Stimulated activated CD8-positive, alpha-beta memory T cell treated with anti-CD3 and anti-CD28 coated beads, Interleukin-4, amount 100 ng/mL, for 4 hours (primary cell): ENCODE results near the gene CD4.
"Not testable (repeated sequence)": the region's sequence is repeated elsewhere in the genome, so short reads cannot be mapped to it uniquely, and the experiment has no call there.

Experiments
- DNase-seq, 2 donors: peaks; one replicate each; pipeline ENCODE4 v3.0.0-alpha.2; 2020; ENCODE audit warnings: low read depth in 2 of 2, low spot score in 1 of 2

CD4 gene

GRCh38 chr12:6788972-6789924, at the start of gene CD4:
Gene CD4, plus strand, starts transcription at chr12:6789528. Its CDS starts 10,611 bp downstream, at chr12:6800139.
- DNase-seq: no peak

DNA sequence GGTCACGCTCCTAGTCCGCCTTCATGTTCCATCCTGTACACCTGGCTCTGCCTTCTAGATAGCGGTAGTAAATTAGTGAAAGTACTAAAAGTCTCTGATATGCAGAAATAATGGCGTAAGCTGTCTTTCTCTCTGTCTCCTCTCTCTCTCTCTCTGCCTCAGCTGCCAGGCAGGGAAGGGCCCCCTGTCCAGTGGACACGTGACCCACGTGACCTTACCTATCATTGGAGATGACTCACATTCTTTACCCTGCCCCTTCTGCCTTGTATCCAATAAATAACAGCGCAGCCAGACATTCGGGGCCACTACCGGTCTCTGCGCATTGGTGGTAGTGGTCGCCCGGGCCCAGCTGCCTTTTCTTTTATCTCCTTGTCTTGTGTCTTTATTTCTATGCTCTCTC, 47.2 kb upstream of the CD4 start:
- DNase-seq: not testable (repeated sequence)

- no peak for DNase-seq
These were observed 46.5 kb upstream of the CD4 start for GRCh38 chr12:6742834-6743233.

- not testable (repeated sequence) for DNase-seq
These were observed 46.0 kb upstream of the CD4 start for GRCh38 chr12:6743300-6743699.

- DNase-seq: no peak
These were observed 43.4 kb upstream of the CD4 start for GRCh38 chr12:6745741-6746525.

GRCh38 chr12:6747216-6747615, 42.1 kb upstream of the CD4 start:
- DNase-seq: no peak

DNA sequence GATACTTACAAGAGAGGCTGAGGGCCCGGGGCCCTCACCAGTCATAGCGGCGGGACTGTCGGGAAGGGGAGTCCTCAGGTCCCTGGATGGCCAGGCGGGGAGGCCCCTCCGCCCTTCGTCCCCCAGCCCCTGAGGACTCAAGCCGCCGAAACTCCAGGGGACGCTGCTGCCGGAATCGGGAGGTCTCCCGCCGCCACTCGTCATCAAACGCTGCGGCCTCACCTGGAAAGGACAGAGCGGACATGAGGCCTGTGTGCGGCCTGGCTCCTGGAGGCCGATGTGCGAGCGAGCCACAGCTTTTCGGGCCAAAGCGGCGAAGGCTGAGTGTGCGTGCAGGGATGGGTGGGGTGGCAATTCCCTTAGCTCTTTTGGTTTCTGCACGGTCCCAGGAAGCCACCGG, 40.6 kb upstream of the CD4 start:
- no peak for DNase-seq

DNA sequence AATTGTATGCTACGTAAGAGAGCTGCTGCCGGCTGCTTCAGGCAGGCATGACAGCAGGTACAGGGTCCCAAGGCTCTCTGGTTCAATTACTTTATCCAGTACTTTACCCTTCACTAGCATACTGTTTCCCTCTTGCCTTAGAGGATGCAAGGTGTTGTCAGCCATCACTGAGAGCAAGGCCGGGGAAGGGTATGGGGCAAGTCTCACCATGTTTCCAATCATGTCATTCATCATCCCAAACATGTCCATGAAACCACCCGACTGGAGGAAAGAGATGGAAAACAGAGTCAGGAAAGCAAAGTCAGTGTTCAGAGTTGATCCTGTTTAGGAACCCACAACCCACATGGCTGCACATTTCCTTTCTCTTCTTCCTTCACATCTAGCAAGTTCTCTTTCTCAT, 38.8 kb upstream of the CD4 start:
- DNase-seq: no peak

DNA sequence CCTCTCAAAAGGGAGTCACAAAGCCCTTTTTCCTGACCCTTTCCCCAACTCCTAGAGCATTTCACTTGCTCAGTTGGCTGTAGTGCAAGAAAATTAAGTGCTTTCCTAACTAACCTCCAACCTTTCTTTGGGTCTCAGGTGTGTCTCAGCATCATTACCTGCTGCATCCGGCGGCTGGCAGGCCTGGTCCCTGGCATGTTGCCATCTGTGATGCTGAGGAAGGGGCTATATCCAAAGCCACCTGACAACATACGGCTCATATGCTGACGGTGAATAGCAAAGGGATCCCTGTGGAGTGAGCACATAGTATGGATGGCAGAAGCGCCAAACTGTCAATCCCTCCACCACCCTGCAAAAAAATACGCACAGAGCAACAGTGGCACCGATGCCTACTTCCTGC, 37.6 kb upstream of the CD4 start:
- no peak for DNase-seq

DNA sequence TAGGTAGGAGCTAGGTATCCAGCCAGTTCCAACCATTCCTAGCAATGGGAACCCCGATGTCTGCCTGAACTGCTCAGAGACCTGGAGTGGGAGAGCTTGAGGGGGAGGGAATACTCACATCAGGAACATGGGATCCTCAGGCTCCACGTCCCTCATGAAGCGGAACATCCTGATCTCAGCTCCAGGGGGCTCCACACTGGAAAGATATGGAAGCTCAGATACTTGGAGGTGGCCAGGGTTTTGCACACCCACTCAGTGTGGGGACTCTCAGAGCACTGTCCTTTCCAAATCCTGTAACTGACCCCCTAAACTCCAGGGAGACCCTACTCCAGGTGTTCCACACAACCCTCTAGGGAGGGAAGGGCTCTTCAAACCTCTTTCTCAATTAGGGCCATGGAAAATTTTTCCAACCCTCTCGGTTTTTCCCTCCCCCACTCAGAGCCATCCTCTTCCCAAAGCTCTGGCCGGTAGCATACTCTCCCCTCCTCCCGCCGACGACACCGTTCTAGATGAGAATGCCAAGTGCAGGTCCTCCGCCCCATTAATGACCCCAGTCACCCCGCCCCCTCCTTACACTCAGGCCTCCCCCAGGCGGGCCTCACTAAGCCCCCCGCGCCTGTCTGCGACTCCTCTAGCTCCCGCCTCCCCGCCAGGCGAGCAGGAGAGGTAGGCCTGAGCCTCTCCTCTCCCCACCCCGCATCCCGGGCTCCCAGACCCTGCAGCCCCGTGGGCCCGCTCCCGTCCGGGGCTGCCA, 37.0 kb upstream of the CD4 start:
- no peak for DNase-seq

DNA sequence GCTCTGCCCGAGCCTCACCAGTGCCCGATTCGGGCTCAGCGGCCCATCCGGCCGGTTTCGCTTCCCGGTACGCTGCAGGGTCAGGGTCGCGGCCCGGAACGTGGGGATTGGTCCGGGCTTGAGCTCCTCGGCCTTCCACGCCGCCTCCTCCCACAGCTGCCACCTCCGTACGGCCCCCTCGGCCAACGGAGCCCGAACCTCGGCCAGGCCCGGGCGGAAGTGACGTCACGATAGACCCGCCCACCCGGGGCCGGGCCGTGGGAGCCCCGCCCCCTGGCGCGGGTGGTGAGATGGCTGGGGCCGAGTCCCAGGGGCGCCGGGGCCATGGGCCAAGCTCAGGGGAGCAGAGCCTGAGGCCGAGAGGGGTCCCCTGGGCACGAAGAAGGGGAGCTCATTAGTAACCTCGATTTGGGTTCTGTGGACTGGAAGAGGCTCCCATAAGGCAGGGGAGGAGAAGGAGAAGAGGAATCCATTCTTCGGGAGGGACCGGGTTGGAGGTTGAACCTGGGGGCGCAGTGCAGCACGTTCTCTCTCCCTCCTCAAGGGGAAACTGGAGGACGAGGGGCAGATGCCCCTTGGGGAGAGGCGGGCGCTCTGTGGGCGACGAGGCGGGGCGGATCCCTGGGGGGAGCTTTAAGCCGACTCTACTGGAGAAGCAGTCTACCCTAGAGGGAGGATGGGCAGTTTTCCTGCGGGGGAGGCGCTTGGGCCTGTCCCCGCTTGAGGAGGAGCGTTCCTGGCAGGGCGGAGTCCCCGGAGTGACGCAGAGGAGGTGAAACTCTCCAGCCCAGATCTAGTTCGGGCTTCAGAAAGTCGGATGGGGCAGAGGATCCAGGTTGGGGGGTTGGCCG, 36.2 kb upstream of the CD4 start, which contains the start of gene MLF2:
Gene MLF2 (minus strand): TSS at position 221 of the 851 bp plus-strand sequence. CDS start 807 bp downstream, outside the sequence.
- peak; percentile 94 to 95 for DNase-seq

- DNase-seq: no peak
These were observed 35.5 kb upstream of the CD4 start for GRCh38 chr12:6753772-6754356.

DNA sequence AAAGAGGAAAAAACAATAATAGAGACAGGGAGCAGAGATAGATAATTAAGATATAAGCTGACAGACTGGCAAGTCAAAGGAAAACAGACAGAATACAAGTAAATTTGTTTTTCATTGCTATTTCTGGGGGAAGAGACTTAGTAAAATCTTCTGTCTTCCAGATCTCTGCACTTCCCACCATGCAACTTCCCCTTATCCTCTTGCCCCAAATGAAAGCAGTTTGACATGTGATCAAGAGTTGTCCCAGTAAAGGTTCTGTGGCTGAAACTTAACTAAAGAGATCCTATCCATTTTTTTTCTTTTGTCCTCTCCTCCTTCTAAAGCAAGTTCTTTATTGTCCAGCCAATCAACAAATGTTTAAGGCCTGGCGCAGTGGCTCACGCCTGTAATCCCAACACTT, 34.9 kb upstream of the CD4 start:
- DNase-seq: no peak

DNA sequence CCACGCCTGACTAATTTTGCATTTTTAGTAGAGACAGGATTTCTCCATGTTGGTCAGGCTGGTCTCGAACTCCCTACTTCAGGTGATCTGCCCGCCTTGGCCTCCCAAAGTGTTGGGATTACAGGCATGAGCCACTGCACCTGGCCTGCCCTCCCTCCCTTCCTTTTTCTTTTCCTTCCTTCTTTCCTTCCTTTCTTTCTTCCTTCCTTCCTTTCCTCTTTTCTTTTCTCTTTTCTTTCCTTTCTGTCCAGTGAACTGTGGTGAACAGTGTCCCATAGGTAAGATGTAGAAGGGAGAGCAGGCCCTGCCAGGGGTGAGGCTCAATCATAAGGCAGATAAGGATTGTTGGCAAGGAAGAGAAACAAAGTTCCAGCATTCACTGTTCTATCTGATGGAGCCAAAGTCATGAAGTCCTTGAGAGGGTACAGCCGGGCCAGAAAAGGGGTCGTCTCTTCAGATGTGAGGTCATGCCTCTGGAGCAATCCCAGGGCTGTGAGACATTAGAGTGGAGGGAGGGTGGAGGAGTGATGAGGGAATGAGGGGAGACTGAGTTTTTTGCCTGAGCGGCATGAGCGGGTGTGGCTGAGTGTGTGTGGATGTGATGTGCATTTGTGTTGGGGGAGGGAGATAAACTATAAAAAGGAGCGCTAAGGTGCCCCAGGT, 32.2 kb upstream of the CD4 start:
- DNase-seq: no peak

GRCh38 chr12:6758506-6759095, 30.7 kb upstream of the CD4 start:
- DNase-seq: no peak

- DNase-seq: no peak
These were observed 29.6 kb upstream of the CD4 start for GRCh38 chr12:6759741-6760140.

- no peak for DNase-seq
These were observed 25.9 kb upstream of the CD4 start for GRCh38 chr12:6763380-6763779.

DNA sequence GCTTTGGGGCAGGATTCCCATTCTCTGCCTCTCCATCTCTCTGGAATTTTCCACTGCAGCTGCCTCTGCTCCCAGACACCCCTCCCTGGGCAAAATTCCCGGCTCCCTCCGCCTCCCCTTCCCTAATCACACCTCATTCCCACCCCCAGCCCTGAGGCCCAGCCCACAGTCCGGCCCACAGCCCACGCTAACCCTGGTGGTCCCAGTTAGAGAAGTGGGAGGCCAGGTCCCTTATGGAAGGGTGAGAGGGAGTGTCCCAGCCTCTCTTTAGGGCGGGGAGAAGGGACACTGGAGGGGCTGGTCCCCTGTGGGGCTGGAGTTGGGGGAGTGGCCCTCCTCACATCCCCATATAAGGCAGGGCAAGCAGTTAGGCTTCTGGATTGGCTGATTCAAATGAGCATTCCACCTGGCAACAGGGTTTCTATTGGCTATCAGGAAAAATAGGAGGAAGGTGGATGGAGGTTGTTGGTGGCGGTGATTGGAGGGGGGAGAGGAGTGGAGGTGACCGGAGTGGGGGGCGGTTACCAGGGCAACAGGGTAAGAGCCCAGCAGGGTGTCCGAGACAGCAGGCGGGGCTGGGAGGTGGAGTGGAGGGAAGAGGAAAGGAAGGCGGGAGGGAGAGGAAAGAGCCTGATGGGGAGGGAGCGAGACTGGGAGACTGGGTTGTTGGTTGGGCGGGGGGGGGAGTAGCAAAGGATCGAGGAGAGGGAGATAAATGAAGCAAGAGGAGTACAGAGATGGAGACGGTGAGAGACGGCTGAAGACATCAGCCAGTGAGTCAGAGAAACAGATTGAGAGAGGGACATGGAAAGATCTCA, 25.1 kb upstream of the CD4 start:
- DNase-seq: no peak
